Skin epidermis (tissue), 12 donors: ENCODE measurements around the gene BRWD1.

Experiments
- H3K27ac ChIP-seq, 21 experiments: fragments of 200-600 bp; sonication (generic) in 11 of 21; one replicate each; pipeline ENCODE4 v1.5.0; 2020; ENCODE audit warnings: mild to moderate bottlenecking in 3 of 21, inconsistent platforms in 2 of 21, moderate library complexity in 2 of 21
- H3K4me3 ChIP-seq, 7 experiments: fragments of 200-600 bp; sonication (generic) in 2 of 7; one replicate each; pipeline ENCODE4 v1.5.0; 2020; ENCODE audit warnings: inconsistent platforms in 2 of 7, mild to moderate bottlenecking in 2 of 7, moderate library complexity in 1 of 7

Gene BRWD1

DNA sequence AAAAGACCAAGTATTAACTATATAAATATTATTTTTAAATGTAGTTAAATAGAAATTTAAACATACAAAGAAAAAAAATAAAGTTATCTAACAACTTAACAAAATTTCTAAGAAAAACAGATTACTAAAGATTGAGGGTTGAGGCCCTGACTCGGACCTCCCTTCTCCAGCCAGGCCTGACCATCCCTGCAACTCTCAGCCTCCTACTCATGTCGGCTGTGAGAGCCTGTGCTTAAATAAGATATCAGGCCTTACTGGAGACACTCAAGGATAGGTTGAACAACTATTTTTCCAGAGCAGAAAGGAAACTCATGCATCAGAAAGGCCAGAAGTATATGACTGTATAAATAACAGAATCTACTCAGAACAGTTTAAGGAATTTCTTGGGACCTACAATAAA lies 97.1 kb downstream of the BRWD1 start:
- H3K27ac ChIP-seq = no peak overlapping the region
- no peak overlapping the region for H3K4me3 ChIP-seq

DNA sequence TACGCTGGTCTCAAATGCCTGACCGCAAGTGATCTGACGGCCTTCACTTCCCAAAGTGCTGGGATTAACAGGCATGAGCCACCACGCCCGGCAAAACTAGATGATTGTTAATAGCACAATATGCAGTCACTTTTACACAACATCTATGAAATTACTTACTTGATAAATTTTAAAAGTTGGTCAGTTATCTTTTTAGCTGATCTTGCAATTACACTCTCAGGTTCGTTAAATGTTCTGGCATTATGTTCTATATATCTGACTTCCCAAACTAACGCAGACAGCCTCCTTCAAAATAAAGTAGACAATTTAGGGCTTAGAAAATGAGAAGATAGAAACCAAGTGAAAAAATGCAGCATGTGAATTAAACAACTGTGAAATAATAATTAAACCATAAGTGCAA lies 98.4 kb downstream of the BRWD1 start:
- H3K27ac ChIP-seq = no peak overlapping the region
- H3K4me3 ChIP-seq = no peak overlapping the region

DNA sequence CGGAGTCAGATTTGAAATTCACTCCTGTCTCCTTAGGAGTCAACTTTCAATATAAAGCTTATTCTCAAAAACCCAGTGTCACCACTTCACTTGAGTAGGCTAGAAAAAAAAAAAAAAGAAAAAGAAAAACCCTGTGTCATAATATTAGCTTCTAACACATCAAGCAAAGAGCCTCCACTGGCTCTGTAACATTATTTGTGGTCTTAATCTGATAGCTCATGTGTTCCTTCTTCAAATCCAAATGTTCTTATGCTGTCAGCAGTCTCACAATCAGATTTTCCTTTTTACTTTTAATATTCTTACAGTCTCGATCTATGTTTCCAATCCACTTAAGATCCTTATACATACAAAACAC lies 104.1 kb downstream of the BRWD1 start:
- no peak overlapping the region for H3K27ac ChIP-seq
- H3K4me3 ChIP-seq = no peak overlapping the region

DNA sequence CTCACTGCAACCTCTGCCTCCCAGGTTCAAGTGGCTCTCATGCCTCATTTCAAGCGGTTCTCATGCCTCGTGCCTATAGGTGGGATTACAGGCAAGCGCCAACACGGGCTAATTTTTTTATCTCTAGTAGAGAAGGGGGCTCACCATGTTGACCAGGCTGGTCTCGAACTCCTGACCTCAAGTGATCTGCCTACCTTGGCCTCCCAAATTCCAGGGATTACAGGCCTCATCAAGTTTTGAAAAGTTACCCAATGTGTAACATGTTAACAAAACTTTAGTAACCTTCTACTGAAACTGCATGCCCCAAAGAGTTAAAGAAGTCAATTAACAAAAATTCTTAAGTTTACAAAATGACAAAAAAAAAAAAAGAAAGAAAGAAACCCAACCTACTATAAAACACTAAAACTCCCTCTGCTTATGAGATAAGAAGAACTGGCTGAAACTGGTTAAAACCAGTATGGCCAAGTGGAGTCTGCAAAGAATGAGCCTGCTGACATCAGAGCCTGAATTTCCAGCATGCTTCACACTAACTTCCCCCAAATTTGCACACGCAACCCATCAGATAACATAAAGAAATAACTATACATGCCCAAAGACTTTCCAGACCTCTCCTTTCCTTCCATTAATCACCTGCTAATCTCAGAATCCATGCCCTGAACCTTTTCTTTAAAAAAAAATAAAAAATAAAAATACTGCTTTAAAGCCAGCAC lies 104.7 kb downstream of the BRWD1 start:
- no peak overlapping the region for H3K27ac ChIP-seq
- no peak overlapping the region for H3K4me3 ChIP-seq

DNA sequence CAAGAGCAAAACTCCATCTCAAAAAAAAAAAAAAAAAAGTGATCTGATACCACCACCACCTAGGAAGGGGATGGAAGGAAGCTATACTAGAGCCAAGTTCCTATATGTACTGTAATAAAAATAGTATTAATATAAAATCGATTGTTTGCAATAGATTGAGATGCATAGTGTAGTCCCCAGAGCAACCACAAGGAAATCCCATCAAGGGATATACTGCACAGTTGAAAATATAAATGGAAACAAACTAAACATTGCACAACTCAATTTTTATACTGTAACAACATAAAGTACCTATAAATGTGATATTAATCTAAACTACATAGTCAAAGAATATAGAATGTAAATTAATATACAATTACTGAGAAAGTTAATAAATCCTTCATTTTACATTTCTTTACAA lies 109.3 kb downstream of the BRWD1 start:
- H3K4me3 ChIP-seq = no peak overlapping the region
- no peak overlapping the region for H3K27ac ChIP-seq

DNA sequence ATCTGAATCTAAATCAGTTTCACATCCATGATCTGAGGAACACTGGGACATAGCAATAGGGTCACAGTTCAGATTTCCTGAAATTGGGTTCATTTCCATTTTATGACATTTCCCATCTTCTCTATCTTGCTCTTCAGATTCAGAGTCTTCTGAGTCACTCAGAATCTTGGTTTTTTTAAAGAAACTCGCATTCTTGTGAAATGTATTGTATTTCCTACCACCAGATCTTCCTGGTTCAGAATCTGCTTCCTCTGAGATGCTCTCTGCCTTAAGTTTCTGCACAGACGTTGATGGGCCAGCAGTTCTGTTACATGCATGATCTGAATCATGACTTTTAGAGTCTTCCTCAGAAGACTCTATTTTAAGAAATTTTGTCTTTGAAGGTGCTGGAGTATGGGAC lies 114.6 kb downstream of the BRWD1 start:
- Histone ChIP-seq H3K27ac (no peak overlapping the region), H3K4me3 (no peak overlapping the region)

DNA sequence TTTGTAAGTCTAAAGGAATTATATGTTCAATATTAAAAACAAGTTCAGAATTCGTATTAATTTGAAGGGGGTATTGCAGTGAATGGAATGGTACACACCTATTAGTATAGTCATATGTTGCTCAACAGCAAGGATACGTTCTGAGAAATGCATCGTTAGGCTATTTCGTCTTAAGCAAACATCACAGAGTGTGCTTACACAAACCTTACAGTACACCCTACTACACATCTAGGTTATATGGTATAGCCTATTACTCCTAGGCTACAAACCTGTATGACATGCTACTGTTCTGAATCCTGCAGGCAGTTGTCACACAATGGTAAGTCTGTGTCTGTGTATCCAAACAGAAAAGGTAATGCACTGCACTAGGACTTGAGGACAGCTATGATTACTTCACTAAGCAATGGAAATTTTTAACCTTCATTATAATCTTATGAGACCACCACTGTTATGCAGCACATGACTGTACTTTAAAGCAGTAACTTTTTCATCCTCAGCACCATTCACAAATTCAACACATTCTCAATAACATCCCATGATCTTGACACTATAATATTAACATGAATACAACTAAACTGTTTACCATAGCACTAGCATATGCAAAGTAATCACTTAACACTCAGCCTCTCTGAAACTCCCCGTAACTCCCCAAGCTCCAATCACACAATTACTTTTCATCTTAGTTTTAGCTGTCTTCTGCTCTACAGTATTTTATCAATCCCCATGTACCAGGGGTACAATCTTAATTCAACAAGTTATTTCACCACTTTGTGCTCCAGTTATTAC lies 115.8 kb downstream of the BRWD1 start:
- no peak overlapping the region for H3K4me3 ChIP-seq

DNA sequence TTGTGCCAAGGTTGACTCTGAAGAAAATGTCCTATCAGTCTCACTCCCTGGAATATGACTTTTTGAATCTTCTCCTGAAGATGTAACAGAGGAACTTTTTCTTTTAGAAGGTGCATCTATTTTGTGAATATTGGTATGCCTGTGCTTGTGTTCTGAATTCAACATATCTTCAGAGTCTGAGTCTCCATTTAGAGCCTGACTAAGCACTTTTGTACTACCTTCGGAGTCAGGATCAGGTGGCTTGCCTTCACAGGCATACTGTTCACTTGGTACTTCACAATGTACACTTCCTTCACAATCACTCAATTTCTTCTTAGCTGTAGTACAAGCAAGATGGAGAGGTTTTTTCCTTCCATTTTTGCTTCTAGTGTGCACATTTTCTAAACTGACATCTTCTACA lies 116.6 kb downstream of the BRWD1 start:
- no peak overlapping the region for H3K4me3 ChIP-seq
- peak overlapping the region in 1 of 21 experiments; percentile 6 for H3K27ac ChIP-seq

More for the DNA sequence above, 115.8 kb downstream of the BRWD1 start:
- no peak overlapping the region for H3K27ac ChIP-seq

DNA sequence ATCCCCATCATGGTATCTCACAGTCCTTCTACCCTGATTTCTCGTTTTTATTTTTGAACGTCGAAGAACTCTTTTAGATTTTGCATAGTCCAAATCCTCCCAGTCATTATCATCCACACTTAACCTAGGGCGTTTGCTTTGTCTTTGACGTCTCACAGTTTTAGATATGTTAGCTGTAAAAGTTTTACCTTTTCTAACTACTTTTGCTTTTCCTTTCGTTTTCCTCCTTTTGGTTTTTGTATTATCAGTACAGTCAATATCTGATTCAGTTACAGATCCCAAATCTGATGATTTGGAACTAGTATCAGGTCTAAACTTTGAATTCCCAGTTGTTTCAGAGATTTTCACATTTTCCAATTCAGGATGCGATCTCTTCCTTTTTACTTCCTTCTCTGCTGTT lies 117.1 kb downstream of the BRWD1 start:
- H3K4me3 ChIP-seq = no peak overlapping the region
- H3K27ac ChIP-seq = peak overlapping the region in 1 of 21 experiments; percentile 6

DNA sequence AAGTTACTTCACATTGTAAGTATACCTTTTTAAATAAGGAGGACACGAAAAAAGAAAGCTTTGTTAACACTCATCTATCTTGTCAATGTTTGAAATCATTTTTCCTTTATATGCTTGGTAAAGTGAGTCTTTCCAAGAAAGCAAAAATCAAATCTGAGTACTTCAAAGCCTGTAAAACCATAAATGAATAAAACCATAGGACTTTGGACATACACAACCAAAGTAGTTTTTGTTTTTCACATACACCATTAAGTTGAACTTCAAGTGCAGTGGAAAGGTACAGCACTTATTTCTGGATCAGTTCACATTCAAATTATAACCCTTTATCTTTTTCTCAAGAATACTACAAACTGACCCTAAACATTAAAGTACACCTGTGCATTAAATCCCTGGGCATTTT lies 120.1 kb downstream of the BRWD1 start:
- Histone ChIP-seq H3K4me3 (no peak overlapping the region), H3K27ac (no peak overlapping the region)

DNA sequence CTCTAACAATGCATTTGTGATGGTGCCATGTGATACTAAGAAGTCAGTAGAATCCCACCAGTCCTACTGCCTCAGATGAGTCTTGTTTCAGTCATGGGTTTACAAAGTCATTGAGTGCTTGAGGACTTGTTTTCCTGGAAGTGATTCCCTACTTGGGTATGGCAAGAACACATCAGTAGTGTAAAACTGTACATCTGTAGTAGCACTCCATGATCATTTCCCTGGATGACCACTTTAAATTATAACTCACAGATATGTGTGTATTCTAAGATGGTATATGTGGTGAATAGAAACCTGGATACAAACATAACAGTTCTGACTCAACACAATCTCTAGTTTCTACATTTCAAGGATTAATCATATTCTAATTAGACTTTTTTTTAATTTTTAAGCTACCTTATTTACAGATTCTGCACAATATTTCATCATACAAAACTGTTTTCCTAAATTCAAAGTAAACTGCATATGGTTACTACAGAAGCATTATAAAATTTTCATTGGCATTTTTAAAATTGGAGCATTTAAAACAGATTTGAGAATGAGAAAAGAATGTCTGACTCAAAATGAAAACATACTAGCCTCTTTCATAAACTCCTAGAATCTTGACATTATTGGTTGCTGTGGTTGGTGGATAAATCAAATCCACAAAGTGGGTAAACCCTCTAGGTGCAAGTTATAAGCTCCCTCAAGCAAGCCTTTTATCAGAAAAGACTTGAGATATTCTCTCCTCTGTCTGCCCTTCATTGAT lies 123.4 kb downstream of the BRWD1 start:
- no peak overlapping the region for H3K27ac ChIP-seq
- H3K4me3 ChIP-seq = no peak overlapping the region

DNA sequence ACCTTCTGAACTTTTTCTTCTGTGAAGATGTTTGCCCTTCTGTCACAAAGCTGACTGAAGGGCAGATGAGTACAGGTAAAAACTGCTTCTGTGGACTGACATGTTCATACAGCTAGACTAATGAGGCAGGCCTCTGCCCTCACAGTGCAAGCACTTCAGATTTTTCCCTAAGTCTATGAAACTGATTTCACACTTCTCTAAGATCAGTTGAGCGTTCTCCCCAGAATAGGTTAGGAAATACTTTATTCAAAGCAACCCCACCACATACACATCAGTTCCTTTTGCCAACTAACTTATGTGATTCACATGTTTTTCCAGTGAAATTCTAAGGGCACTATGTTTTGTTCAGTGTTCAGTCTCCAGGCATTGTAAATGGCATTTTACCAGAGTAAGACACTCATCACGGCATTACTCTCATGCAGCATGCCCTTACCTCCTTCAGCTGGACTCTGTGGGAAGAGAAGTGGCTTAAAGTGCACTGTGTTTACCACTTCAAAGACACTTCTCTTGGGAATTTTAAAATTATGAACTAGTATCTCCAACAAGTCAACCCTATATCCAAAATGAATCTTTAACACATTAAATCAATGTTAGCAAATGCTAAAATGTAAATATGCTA lies 124.8 kb downstream of the BRWD1 start:
- Histone ChIP-seq H3K4me3 (no peak overlapping the region), H3K27ac (peak overlapping the region in 3 of 21 experiments; percentile 13 to 51 (median 20))

DNA sequence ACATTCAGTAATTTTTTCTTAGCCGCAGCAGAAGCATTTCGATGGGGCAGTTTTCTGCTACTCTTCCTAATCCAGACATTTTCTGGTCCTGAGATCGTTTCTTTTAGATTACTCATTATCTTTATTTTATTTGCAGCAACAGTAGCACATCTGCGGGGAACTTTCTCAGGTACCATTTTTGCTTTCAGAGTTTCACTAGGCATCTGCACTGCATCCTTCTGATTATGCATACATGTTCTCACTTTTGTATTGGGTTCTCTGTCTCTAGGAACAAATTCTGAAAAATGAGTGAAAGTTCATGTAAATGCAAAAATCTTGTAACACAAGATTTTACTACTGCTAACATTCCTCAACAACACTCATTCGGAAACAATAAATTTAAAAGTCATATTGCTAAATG lies 126.3 kb downstream of the BRWD1 start:
- H3K4me3 ChIP-seq = no peak overlapping the region
- peak overlapping the region in 2 of 21 experiments; percentile 13 to 34 for H3K27ac ChIP-seq

DNA sequence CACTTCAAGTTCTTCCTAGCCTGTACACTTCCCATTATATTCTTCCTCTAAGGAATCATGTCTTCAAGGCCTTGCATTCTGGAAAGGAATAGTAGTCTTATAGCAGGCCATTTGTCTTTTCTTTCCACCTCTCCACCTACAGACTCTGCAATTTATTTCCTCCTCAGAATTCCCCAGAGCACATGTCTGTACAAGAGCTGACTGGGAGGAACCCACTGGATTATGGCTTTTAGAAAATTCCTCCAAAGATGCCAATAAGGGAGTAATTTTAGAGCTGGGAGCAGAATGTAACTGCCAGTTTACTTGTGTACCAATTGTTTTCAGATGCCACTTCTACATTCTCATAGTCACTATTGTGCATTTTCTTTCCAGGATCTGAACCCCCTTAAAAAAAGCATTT lies 126.8 kb downstream of the BRWD1 start:
- no peak overlapping the region for H3K4me3 ChIP-seq

DNA sequence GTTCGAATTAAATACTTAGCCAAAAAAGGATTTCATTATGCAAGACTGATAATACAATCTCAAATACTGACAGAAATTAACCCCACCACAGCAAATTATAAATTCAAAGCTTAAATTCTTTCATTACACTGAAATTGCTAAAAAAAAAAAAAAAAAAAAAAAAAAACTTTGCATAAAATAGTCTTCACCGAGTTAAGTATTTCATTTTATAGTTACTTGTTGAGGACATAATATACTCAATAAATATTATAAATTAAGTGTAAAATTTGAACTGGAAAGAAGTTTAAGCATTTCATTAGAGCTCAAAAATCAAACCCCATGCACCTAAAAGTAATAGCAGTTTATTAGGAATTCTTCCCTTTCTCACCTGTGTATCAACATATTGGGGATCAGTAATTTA lies 128.3 kb downstream of the BRWD1 start:
- Histone ChIP-seq H3K4me3 (no peak overlapping the region), H3K27ac (no peak overlapping the region)

More for the DNA sequence above, 126.8 kb downstream of the BRWD1 start:
- H3K27ac ChIP-seq = peak overlapping the region in 3 of 21 experiments; percentile 13 to 34 (median 26)

DNA sequence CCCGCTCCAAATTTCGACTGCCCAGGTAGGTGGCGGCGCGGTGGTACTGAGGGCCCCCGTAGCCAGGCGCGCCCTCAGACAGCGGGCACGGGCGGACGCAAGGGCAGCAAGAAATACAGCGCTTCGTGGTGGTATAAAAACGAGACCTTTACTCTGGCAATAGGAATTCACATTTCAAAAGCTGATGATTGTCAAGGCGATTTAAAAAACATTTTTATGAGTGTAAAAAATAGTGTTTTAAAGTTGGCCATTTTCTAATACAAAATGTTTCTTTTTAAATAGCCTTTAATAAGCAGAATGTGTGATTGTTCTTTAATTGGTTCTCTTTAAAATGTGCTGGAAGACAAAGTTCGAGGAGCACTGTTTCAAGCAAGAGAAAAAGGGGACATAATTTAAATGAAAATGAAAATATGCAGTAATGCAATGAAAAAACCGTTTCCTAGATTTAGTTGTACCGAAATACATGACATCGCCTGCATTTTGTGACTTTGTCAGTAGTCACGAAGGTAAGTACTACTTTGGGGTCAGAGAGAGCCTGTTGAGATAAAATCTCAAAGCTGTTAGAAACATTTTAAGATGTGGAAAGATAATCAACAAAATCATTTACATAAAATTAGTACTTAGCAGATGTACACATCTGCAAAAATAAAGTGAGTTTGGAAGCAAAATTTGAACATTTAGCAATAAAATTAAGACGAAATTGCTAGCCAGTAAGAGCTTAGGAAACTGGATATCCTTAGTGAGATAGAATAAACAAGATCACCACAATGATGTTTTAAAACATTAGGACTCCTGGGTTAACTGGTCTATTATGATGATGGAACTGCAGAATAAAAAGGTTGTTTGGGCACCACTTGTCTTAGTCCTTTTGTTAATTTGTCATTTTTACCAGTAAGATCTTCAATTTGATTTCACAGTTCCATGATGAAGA lies 129.1 kb downstream of the BRWD1 start:
- H3K4me3 ChIP-seq = peak overlapping the region; percentile 54 to 94 (median 85)
- peak overlapping the region in 20 of 21 experiments; percentile 77 to 97 (median 90) for H3K27ac ChIP-seq

DNA sequence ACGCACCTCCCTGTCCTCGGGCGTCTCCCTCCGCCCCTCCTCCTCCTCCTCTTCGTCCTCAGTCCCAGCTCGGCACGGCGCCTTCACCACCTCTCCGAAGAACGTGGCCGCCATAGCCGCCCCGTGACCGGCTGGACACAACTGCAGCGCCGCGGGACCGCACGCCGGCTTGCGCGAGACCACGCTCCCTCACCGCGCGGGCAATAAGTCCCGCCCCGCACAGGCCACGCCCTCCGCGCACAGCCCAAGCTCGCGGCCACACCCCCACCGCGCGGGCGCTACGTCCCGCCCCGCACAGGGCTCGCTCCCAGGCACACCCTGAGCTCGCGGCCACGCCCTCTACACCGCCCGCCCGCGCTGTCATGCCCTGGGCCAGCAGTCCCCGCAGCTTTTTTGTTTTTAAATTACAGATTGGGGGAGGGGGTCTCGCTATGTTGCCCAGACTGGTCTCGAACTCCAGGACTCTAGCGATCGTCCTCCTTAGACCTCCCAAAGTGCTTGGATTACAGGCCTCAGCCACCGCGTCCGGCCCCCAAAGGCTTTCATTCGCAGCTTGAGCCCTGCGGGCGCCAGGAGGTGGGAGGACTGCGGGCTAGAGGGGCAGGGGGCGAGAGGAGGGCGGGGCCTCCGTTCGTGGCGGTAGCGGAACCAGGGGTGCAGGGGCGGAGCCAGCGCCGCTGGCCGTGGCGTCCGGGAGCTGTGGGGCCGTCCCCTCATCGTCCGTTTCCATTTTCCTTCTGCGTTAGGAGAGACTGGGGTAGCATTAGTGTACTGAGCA lies 130.0 kb downstream of the BRWD1 start, which contains the start of gene PSMG1:
Gene PSMG1 (minus strand): TSS at position 180 of the 778 bp plus-strand sequence. CDS start 66 bp downstream, at position 114.
- Histone ChIP-seq H3K27ac (peak within 1 kb of the TSS; percentile 49 to 97 (median 90)), H3K4me3 (peak within 1 kb of the TSS; percentile 54 to 94 (median 85))
